Psoas muscle (tissue), 8 donors: ENCODE measurements around the gene FLYWCH1. TPM values are rescaled to one million over a fixed set of nuclear protein-coding genes. Genes with fewer than 3 reads are reported as not detected.

Experiments
- ATAC-seq, 4 donors: fragments of 200-7000 bp; cut with Tn5 transposase; one replicate each; pipeline ENCODE4 v1.9.1; 2020; ENCODE audit warnings: moderate library complexity in 3 of 4, mild to moderate bottlenecking in 2 of 4
- DNase-seq, 2 donors: peaks; one replicate each; pipeline ENCODE4 v3.0.0-alpha.2; 2020
- H3K27ac ChIP-seq: fragments of 200-600 bp; one replicate; pipeline ENCODE4 v1.8.0; 2022
- H3K27me3 ChIP-seq, 3 donors: fragments of 200-600 bp in 1 of 3; one replicate each; pipeline versions ENCODE4 v1.6.1 to v1.8.0; 2013 to 2022; ENCODE audit warnings: low read length in 2 of 3, mild to moderate bottlenecking in 2 of 3, moderate library complexity in 1 of 3; ENCODE audit not compliant: insufficient read depth in 3 of 3
- H3K36me3 ChIP-seq, 2 donors: fragments of 200-600 bp in 1 of 2; one replicate each; pipeline versions ENCODE4 v1.6.1 to v1.8.0; 2013 to 2022; ENCODE audit warnings: low read depth in 1 of 2, mild to moderate bottlenecking in 1 of 2, moderate library complexity in 1 of 2; ENCODE audit not compliant: insufficient read depth in 1 of 2
- H3K4me1 ChIP-seq: fragments of 200-600 bp; one replicate; pipeline ENCODE4 v1.8.0; 2022
- H3K4me3 ChIP-seq: fragments of 200-600 bp; one replicate; pipeline ENCODE4 v1.8.0; 2022; ENCODE audit warnings: mild to moderate bottlenecking
- H3K9me3 ChIP-seq: fragments of 200-600 bp; one replicate; pipeline ENCODE4 v1.8.0; 2022
- WGBS, 3 donors: extraction: QIAGEN DNeasy Blood & Tissue Kit; methylation state at CpG; one replicate each; pipeline versions ENCODE4 v1.1.6 to v1.1.7; 2013; 5-methylcytosine and 5-hydroxymethylcytosine counted together
- intact Hi-C, 2 donors: fragments of 100-400 bp; cut with DNase I; formaldehyde crosslinking; loops; one replicate each; pipeline versions ENCODE4 v1.11.0 to v1.14.2; 2022
- polyA plus RNA-seq, 3 donors: library from polyadenylated mRNA; stranded (reverse); fragments of 200-250 nt; gene quantifications; one replicate each; pipeline ENCODE4 v1.2.3, GENCODE V29; 2013
- total RNA-seq, 4 donors: library from RNA; stranded (reverse); fragmentation: NEBNext Ultra II Directional in 2 of 4; extraction: Animal tissue kit (Norgen Biotek cat#: 25700) in 2 of 4; gene quantifications; one replicate each; pipeline versions ENCODE4 v1.2.1 to v1.2.4, GENCODE V29; 2021 to 2023
- TF ChIP-seq, protein P1 (sequence below): fragments of 200-600 bp; IDR thresholded peaks from one replicate; pipeline ENCODE4 v1.8.0; 2022; ENCODE audit warnings: antibody characterized with exemption
- donor health status: healthy with polysubstance abuse.
- donor health status: DM: no; HTN: no; CAD: no; lungs with moderate emphysema.
- donor health status: Bipolar disorder and iron deficiency.
- donor health status: healthy.
- donor health status: DM: yes; HTN: yes; CAD: no.
- donor health status: DM: no; HTN: no; CAD: no.
- donor health status: DM: no; HTN: no; CAD: no.
- donor health status: DM: yes; HTN: yes; CAD: no.

Gene FLYWCH1
- total and polyA plus RNA-seq, 7 donors = 21.2 to 65.2 (median 38.2) TPM

DNA sequence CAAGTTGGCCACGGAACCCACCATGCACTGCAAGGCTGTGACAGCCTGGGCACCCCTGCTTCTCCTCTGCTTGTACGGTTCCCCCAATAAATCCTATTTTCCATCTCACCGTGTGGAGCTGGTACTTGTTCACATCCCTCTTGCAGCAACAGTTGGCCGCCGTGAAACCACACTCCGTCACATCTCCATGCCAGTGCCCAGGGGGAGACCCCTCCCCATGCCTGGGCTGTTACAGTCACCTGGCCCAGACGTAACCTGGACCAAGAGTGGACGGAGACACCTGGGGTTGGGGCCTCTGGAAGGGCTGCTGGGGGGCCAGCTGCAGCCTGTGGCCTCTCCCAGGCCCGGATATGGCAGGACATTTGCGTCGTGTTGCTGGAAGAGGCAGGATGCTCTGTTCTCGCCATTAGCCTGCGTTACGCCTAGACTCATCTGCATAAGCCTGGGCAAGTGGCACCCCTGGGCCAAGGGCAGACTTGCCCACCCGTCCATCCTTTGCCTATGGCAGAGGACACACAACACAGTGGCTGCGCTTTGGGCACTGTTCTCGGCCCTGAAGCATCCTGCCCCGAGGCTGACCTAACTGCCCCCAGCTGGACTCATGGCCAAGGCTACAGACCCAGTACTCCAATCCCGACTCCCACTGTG is 38.1 kb downstream of the FLYWCH1 start:
- Histone ChIP-seq H3K27ac (peak overlapping the region; percentile 55), H3K36me3 (peaks cover 0 to 26% of the 10 kb centered on the region in 2 donors), H3K4me1 (peaks cover 20% of the 10 kb centered on the region), H3K4me3 (no peak overlapping the region), H3K9me3 (no peaks in the 10 kb centered on the region), H3K27me3 (peaks cover 0 to 5% (median 0%) of the 10 kb centered on the region in 3 donors)
- peak in 3 of 4 donors; percentile 9 to 16 (median 10) for ATAC-seq
- peak in 1 of 2 donors; percentile 28 for DNase-seq
- TF ChIP-seq, protein P1, sequence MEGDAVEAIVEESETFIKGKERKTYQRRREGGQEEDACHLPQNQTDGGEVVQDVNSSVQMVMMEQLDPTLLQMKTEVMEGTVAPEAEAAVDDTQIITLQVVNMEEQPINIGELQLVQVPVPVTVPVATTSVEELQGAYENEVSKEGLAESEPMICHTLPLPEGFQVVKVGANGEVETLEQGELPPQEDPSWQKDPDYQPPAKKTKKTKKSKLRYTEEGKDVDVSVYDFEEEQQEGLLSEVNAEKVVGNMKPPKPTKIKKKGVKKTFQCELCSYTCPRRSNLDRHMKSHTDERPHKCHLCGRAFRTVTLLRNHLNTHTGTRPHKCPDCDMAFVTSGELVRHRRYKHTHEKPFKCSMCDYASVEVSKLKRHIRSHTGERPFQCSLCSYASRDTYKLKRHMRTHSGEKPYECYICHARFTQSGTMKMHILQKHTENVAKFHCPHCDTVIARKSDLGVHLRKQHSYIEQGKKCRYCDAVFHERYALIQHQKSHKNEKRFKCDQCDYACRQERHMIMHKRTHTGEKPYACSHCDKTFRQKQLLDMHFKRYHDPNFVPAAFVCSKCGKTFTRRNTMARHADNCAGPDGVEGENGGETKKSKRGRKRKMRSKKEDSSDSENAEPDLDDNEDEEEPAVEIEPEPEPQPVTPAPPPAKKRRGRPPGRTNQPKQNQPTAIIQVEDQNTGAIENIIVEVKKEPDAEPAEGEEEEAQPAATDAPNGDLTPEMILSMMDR = no peak
- intact Hi-C loops = no loop called here
- 82 to 91% (median 86%) methylated on average over 18 to 19 of the region's 19 CpGs for WGBS, 3 donors

DNA sequence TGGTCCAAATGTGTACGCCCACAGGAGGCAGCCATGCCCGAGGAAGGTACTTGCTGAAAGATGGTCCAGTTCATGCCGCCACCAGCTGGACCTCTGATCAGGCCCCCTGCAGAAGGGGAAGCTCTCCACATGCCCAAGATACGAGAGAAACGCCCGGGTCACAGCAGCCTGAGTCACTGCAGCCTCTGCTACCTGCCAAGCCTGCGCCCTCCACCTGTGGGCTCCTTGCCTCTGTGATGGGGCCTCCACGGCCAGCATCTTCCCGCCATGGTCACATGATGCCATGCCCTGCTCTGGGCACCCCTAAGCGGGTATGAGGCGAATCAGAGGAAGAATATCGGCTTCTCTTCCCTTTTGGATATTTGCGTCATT is 38.6 kb downstream of the FLYWCH1 start:
- no peak overlapping the region for H3K27ac ChIP-seq
- no peaks in the 10 kb centered on the region for H3K9me3 ChIP-seq
- H3K27me3 ChIP-seq = peaks cover 0 to 6% (median 3%) of the 10 kb centered on the region in 3 donors
- ATAC-seq (no peak), DNase-seq (peak in 1 of 2 donors; percentile 27)
- intact Hi-C loops = no loop called here
- H3K4me3 ChIP-seq = no peak overlapping the region
- peaks cover 20% of the 10 kb centered on the region for H3K4me1 ChIP-seq
- TF ChIP-seq, protein P1 = no peak
- 91 to 95% (median 94%) methylated on average over 12 to 13 of the region's 13 CpGs for WGBS, 3 donors
- peaks cover 0 to 24% of the 10 kb centered on the region in 2 donors for H3K36me3 ChIP-seq

DNA sequence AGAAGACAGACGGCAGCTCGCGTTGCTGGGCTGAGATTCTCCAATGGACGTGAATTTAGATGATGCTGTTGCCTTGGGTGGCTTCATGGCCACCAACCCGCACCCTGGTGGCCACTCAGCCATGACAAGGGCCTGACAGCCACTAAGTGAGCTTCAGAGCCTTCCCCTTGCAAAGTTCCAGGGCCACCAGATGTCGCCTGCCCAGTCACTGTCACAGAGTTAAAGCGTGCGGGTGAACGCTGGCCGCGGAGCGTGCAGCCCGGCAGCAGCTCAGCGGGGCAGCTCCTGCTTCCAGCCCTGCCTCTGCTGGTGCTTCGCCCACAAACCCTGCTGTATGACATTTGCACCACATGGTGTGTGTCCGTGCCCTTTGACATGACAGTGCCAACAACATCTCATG is 39.0 kb downstream of the FLYWCH1 start:
- WGBS, 3 donors = 78 to 89% (median 86%) methylated on average over 16 of the region's 16 CpGs
- Histone ChIP-seq H3K4me1 (peaks cover 20% of the 10 kb centered on the region), H3K27me3 (peaks cover 0 to 7% (median 6%) of the 10 kb centered on the region in 3 donors), H3K27ac (no peak overlapping the region), H3K9me3 (no peaks in the 10 kb centered on the region), H3K36me3 (peaks cover 0 to 24% of the 10 kb centered on the region in 2 donors), H3K4me3 (no peak overlapping the region)
- TF ChIP-seq, protein P1 = no peak
- ATAC-seq (no peak), DNase-seq (peak in 1 of 2 donors; percentile 23)
- intact Hi-C loops = no loop called here

DNA sequence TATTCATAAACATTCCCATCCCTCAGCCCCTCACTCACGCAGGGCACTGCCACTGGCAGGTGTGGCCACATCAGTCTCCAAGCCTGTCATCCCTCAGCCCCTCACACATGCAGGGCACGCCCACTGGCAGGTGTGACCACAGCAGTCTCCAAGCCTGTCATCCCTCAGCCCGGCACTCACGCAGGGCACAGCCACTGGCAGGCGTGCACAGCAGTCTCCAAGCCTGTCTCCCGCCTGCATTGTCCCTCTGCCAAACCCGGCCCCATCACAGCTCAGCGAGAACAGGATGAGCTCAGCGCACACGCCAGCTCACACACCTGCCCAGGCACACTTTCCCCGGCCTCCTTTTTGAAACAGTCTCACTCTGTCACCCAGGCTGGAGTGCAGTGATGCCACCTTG is 40.9 kb downstream of the FLYWCH1 start:
- no peak for ATAC-seq
- intact Hi-C loops = no loop called here
- Histone ChIP-seq H3K27me3 (peaks cover 0 to 20% (median 6%) of the 10 kb centered on the region in 3 donors), H3K4me1 (peaks cover 20% of the 10 kb centered on the region), H3K27ac (no peak overlapping the region), H3K36me3 (peaks cover 0 to 15% of the 10 kb centered on the region in 2 donors), H3K4me3 (no peak overlapping the region), H3K9me3 (no peaks in the 10 kb centered on the region)
- peak in 1 of 2 donors; percentile 28 for DNase-seq
- 30 to 40% (median 33%) methylated on average over 11 of the region's 11 CpGs for WGBS, 3 donors
- TF ChIP-seq, protein P1 = no peak
